HG02798 (cell line): ENCODE results near the gene ALDH3A1.

Source experiments
- ATAC-seq: cut with Tn5 transposase; IDR thresholded peaks from one replicate; pipeline ENCODE4 v1.9.1; 2021; ENCODE audit warnings: mild to moderate bottlenecking; ENCODE audit not compliant: unreplicated experiment, poor library complexity

Gene ALDH3A1

GRCh38 chr17:19707728-19708221 lies 40.3 kb downstream of the ALDH3A1 start:
- no peak for ATAC-seq

DNA sequence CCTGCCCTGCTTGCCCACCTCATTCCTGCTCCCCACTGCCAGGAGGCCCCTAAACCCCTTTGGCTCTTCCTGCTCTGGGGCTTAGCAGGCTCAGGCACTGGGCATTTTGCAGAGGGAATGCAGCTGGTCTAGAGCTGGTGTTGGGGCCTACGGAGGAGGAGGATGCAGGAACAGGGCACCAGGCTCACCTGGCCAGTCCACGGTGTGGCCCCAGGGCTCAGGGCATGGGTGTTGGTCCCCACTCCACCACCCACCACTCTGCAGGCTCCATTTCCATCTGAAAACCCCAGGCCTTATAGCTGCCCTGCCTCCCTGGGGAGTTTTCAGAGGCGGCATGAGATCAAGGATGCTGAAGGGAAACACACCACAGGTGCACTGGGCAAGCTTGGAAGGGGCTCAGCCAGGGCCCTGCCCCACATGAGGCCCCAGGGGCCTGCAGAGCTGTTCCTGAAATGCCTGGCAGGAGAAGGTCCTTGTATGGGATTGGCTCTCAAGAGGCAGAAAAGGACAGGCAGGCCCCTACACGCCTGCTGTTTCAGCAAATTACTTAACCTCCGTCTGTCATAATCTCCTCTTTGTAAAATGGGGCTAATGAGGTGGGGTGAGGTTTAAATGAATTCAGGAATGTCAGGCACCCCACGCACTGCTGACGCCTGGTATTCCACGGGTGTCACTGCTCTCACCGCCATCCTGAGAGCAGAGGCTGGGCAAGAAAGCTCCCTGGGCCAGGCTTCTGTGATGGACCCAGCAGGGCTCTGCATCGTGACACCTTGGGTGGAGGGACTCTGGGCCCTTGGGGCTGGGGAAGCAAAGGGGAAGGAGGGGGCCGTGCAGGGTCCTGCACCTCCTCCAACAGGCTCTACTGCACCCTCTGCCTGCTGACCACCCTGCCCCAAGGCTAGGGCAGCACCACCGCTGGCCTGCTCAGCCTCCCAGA lies 41.0 kb downstream of the ALDH3A1 start:
- no peak for ATAC-seq

DNA sequence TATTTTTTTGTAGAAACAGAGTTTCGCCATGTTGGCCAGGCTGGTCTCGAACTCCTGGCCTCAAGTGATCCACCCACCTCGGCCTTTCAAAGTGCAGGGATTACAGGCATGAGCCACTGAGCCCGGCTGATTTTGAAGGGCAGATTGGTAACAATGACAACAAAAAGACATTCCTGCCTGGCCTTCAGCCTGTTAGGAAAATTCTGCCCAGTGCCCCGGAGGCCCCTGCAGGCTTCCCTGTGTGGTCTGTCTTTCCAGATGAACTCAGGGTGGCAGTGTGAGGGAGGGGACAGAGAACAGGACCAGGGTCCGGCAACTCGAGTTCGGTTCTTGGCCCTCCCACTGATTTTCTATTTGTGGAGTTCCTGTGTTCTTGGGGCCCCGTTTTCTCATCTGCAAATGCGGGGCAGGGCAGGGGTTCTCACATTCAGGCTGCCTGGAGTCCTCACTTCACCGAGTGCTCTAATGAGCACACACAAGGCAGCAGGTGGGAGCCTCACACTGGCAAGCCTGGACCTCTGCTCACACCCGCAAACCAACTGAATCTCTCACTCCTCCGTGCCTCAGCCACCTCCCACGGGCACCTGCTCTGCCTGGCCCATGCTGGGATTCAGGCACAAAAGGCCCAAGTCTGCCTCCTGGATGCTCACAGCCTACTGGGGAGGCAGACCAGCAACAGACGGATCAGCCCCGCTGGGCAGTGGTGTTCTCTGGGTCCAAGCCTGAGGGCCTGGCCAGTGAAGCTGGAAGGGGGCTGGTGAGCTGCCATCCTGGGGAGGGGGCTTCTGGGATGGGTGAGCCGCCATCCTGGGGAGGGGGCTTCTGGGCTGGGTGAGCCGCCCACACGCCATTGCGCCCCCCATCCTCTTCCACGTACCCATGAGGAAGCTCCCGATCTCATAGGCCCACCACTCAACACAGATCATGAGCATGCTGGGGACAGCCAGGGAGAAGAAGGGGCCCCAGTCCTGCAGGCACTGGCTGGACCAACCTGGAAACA lies 42.0 kb downstream of the ALDH3A1 start:
- ATAC-seq: no peak

DNA sequence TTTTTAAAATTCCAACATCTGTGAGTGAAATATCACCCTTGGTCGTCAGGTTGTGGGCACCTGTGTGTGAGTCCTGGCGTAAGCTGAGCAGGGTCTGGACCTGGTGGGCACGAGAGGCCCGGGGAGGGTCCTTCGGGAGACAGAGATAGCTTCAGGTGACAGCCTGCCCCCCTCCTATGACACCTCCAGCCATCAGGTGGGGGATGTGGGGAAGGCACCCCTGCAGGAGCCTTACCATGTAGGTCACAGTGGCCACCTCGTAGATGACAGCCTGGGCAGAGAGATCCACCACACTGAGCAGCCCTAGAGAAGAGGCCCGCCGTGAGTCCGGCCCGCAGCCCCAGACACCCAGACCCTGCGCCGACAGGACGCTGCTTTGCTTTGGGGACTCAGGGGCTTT lies 42.9 kb downstream of the ALDH3A1 start:
- no peak for ATAC-seq

- no peak for ATAC-seq
These were observed 44.1 kb downstream of the ALDH3A1 start for GRCh38 chr17:19703828-19704613.

- no peak for ATAC-seq
These were observed 44.8 kb downstream of the ALDH3A1 start for GRCh38 chr17:19703106-19703827.

- ATAC-seq: no peak
These were observed 45.9 kb downstream of the ALDH3A1 start for GRCh38 chr17:19702217-19702641.
